ENCODE results near the gene GOLGA7B.

Gene GOLGA7B

GRCh38 chr10:97882142-97883091, 32.8 kb downstream of the GOLGA7B start:
- Histone ChIP-seq H2AFZ (no peak overlapping the region), H3K9me3 (ENCODE audit: control insufficient read depth, low read length) (no peaks in the 10 kb centered on the region), H3K4me1 (no peaks in the 10 kb centered on the region), H3K4me2 (ENCODE audit: low read length) (no peak overlapping the region), H3K79me2 (no peaks in the 10 kb centered on the region), H3K27me3 (ENCODE audit: control insufficient read depth, insufficient read depth, low read length) (no peaks in the 10 kb centered on the region), H3K9ac (no peak overlapping the region), H3K27ac (no peak overlapping the region), H3K4me3 (ENCODE audit: low read depth, low read length) (no peak overlapping the region), H3K36me3 (ENCODE audit: control insufficient read depth, insufficient read depth, low read length) (no peaks in the 10 kb centered on the region)
- TF ChIP-seq, protein P1, sequence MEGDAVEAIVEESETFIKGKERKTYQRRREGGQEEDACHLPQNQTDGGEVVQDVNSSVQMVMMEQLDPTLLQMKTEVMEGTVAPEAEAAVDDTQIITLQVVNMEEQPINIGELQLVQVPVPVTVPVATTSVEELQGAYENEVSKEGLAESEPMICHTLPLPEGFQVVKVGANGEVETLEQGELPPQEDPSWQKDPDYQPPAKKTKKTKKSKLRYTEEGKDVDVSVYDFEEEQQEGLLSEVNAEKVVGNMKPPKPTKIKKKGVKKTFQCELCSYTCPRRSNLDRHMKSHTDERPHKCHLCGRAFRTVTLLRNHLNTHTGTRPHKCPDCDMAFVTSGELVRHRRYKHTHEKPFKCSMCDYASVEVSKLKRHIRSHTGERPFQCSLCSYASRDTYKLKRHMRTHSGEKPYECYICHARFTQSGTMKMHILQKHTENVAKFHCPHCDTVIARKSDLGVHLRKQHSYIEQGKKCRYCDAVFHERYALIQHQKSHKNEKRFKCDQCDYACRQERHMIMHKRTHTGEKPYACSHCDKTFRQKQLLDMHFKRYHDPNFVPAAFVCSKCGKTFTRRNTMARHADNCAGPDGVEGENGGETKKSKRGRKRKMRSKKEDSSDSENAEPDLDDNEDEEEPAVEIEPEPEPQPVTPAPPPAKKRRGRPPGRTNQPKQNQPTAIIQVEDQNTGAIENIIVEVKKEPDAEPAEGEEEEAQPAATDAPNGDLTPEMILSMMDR (IDR thresholded peaks at IDR 0.05): no peak

GRCh38 chr10:97883092-97883485, 33.4 kb downstream of the GOLGA7B start:
- Histone ChIP-seq H2AFZ (no peak overlapping the region), H3K4me1 (no peaks in the 10 kb centered on the region), H3K9me3 (ENCODE audit: control insufficient read depth, low read length) (no peaks in the 10 kb centered on the region), H3K27ac (no peak overlapping the region), H3K9ac (no peak overlapping the region), H3K36me3 (ENCODE audit: control insufficient read depth, insufficient read depth, low read length) (no peaks in the 10 kb centered on the region), H3K79me2 (no peaks in the 10 kb centered on the region), H3K4me2 (ENCODE audit: low read length) (no peak overlapping the region), H3K4me3 (ENCODE audit: low read depth, low read length) (no peak overlapping the region), H3K27me3 (ENCODE audit: control insufficient read depth, insufficient read depth, low read length) (no peaks in the 10 kb centered on the region)
- TF ChIP-seq, protein P1 (IDR thresholded peaks at IDR 0.05): no peak

DNA sequence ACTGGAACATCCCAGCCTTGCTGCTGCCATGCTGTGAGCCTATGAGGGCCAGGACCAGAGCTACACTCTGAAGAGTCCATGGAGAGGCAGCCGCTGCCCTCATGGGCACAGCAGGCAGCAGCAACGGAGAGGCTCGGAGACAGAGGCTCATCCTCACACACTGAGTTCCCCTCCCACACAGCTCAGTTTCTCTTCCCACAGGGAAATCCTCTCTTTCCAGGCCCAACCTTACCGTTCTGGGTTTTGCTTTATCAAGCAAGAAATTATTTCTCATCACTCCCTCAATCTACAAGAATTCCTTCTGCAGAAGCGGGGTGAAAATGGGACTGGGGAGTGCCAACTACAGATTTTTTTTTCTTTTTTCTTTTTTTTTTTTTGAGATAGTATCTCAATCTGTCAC, 36.6 kb downstream of the GOLGA7B start:
- H3K4me1 ChIP-seq: no peaks in the 10 kb centered on the region
- H3K9me3 ChIP-seq (ENCODE audit: control insufficient read depth, low read length): no peaks in the 10 kb centered on the region
- no peak overlapping the region for H3K27ac ChIP-seq
- no peak overlapping the region for H3K4me3 ChIP-seq (ENCODE audit: low read depth, low read length)
- H3K9ac ChIP-seq: no peak overlapping the region
- TF ChIP-seq, protein P1 (IDR thresholded peaks at IDR 0.05): no peak
- H3K79me2 ChIP-seq: no peaks in the 10 kb centered on the region
- no peaks in the 10 kb centered on the region for H3K36me3 ChIP-seq (ENCODE audit: control insufficient read depth, insufficient read depth, low read length)
- H2AFZ ChIP-seq: no peak overlapping the region
- H3K4me2 ChIP-seq (ENCODE audit: low read length): no peak overlapping the region
- H3K27me3 ChIP-seq (ENCODE audit: control insufficient read depth, insufficient read depth, low read length): no peaks in the 10 kb centered on the region

- H3K4me1 ChIP-seq: no peaks in the 10 kb centered on the region
- no peak overlapping the region for H3K9ac ChIP-seq
- TF ChIP-seq, protein P1 (IDR thresholded peaks at IDR 0.05): no peak
- no peaks in the 10 kb centered on the region for H3K9me3 ChIP-seq (ENCODE audit: control insufficient read depth, low read length)
- no peak overlapping the region for H3K4me3 ChIP-seq (ENCODE audit: low read depth, low read length)
- H3K79me2 ChIP-seq: no peaks in the 10 kb centered on the region
- no peak overlapping the region for H3K4me2 ChIP-seq (ENCODE audit: low read length)
- H2AFZ ChIP-seq: no peak overlapping the region
- H3K36me3 ChIP-seq (ENCODE audit: control insufficient read depth, insufficient read depth, low read length): no peaks in the 10 kb centered on the region
- H3K27me3 ChIP-seq (ENCODE audit: control insufficient read depth, insufficient read depth, low read length): no peaks in the 10 kb centered on the region
- no peak overlapping the region for H3K27ac ChIP-seq
Measured at GRCh38 chr10:97887399-97887798, 37.8 kb downstream of the GOLGA7B start.

- H3K4me1 ChIP-seq: no peaks in the 10 kb centered on the region
- no peak overlapping the region for H3K27ac ChIP-seq
- no peak overlapping the region for H3K4me3 ChIP-seq (ENCODE audit: low read depth, low read length)
- H3K9ac ChIP-seq: no peak overlapping the region
- H3K4me2 ChIP-seq (ENCODE audit: low read length): no peak overlapping the region
- TF ChIP-seq, protein P1 (IDR thresholded peaks at IDR 0.05): no peak
- no peak overlapping the region for H2AFZ ChIP-seq
- no peaks in the 10 kb centered on the region for H3K36me3 ChIP-seq (ENCODE audit: control insufficient read depth, insufficient read depth, low read length)
- H3K9me3 ChIP-seq (ENCODE audit: control insufficient read depth, low read length): no peaks in the 10 kb centered on the region
- H3K79me2 ChIP-seq: no peaks in the 10 kb centered on the region
- H3K27me3 ChIP-seq (ENCODE audit: control insufficient read depth, insufficient read depth, low read length): no peaks in the 10 kb centered on the region
Measured at GRCh38 chr10:97888134-97888533, 38.5 kb downstream of the GOLGA7B start.
